HepG2 (cell line): Measurements from ENCODE around the gene WDR82. TPM values are rescaled to one million over a fixed set of nuclear protein-coding genes. Genes with fewer than 3 reads are reported as not detected.

Experiments used
- ELF3 ChIP-seq: IDR thresholded peaks from 2 replicates; pipeline ENCODE4 v1.6.1; 2016; ENCODE audit warnings: missing genetic modification reagents, missing compliant biosample characterization
- HMGA1 ChIP-seq: sonication (generic); formaldehyde crosslinking; conservative IDR thresholded peaks from 2 replicates; pipeline ENCODE4 v1.4.0; 2020; ENCODE audit warnings: missing genetic modification reagents
- IRX3 ChIP-seq: sonication (generic); formaldehyde crosslinking; IDR thresholded peaks from 2 replicates; pipeline ENCODE4 v1.8.1; 2023; ENCODE audit warnings: mild to moderate bottlenecking, low read depth, missing genetic modification reagents, borderline replicate concordance
- JARID2 ChIP-seq: sonication (generic); formaldehyde crosslinking; IDR thresholded peaks from 2 replicates; pipeline ENCODE4 v1.8.1; 2023; ENCODE audit warnings: missing genetic modification reagents, inconsistent platforms; ENCODE audit not compliant: insufficient replicate concordance
- KDM6A ChIP-seq: IDR thresholded peaks from 2 replicates; pipeline ENCODE4 v1.6.1; 2016; ENCODE audit warnings: low read depth
- MED8 ChIP-seq: sonication (generic); formaldehyde crosslinking; IDR thresholded peaks from 2 replicates; pipeline ENCODE4 v1.8.1; 2023; ENCODE audit warnings: mild to moderate bottlenecking, missing genetic modification reagents; ENCODE audit not compliant: insufficient replicate concordance
- NFIC ChIP-seq: IDR thresholded peaks from 2 replicates; pipeline ENCODE4 v1.6.1; 2012; ENCODE audit warnings: mild to moderate bottlenecking, low read length, inconsistent platforms
- NFYC ChIP-seq: IDR thresholded peaks from 2 replicates; pipeline ENCODE4 v1.6.1; 2016; ENCODE audit warnings: missing genetic modification reagents, missing compliant biosample characterization
- NR2F2 ChIP-seq: IDR thresholded peaks from 2 replicates; pipeline ENCODE4 v1.6.1; 2012; ENCODE audit warnings: low read depth, inconsistent platforms, borderline replicate concordance
- PHF21A ChIP-seq: sonication (generic); formaldehyde crosslinking; IDR thresholded peaks from 2 replicates; pipeline ENCODE4 v1.5.0; 2020; ENCODE audit warnings: mild to moderate bottlenecking, missing genetic modification reagents
- STAG1 ChIP-seq: sonication (generic); formaldehyde crosslinking; IDR thresholded peaks from 2 replicates; pipeline ENCODE4 v1.4.0; 2020; ENCODE audit warnings: missing genetic modification reagents
- TCF7 ChIP-seq: sonication (generic); IDR thresholded peaks from 2 replicates; pipeline ENCODE4 v1.6.1; 2016; ENCODE audit warnings: antibody characterized with exemption, low read depth
- TOPORS ChIP-seq: sonication (generic); formaldehyde crosslinking; IDR thresholded peaks from 2 replicates; pipeline ENCODE4 v1.8.0; 2023; ENCODE audit warnings: mild to moderate bottlenecking, missing genetic modification reagents
- ZMYM4 ChIP-seq: sonication (generic); formaldehyde crosslinking; IDR thresholded peaks from 2 replicates; pipeline ENCODE4 v1.8.1; 2023; ENCODE audit warnings: mild to moderate bottlenecking, missing genetic modification reagents
- ZNF234 ChIP-seq: sonication (generic); formaldehyde crosslinking; conservative IDR thresholded peaks from 2 replicates; pipeline ENCODE4 v1.5.1; 2020; ENCODE audit warnings: mild to moderate bottlenecking, missing genetic modification reagents
- ZNF510 ChIP-seq: sonication (generic); formaldehyde crosslinking; IDR thresholded peaks from 2 replicates; pipeline ENCODE4 v1.4.0; 2020; ENCODE audit warnings: low read depth, mild to moderate bottlenecking, missing genetic modification reagents
- ZNF614 ChIP-seq: IDR thresholded peaks from 2 replicates; pipeline ENCODE4 v1.6.1; 2018; ENCODE audit warnings: missing biosample characterization, missing genetic modification reagents, inconsistent platforms, borderline replicate concordance
- ZSCAN22 ChIP-seq: sonication (generic); formaldehyde crosslinking; IDR thresholded peaks from 2 replicates; pipeline ENCODE4 v1.4.0; 2020; ENCODE audit warnings: mild to moderate bottlenecking, missing genetic modification reagents
- ZSCAN9 ChIP-seq: IDR thresholded peaks from 2 replicates; pipeline ENCODE4 v1.6.1; 2016; ENCODE audit warnings: borderline replicate concordance
- polyA plus RNA-seq, 8 experiments: library from polyadenylated mRNA; depleted of rRNA in 3 of 8; stranded (reverse) in 7 of 8; unstranded in 1 of 8; fragments of >200 nt; fragmentation: Illumina TruSeq in 4 of 8; extraction: Trizol in 4 of 8; gene quantifications; 2 replicates each; pipeline versions ENCODE4 v1.2.1 to v1.2.3, GENCODE V29; 2011 to 2016; ENCODE audit warnings: low read depth in 4 of 8, missing spikeins in 1 of 8, mixed read lengths in 1 of 8; ENCODE audit not compliant: insufficient read depth in 1 of 8
- total RNA-seq, 5 experiments: library from RNA; depleted of rRNA; stranded (reverse); fragments of >200 nt; fragmentation: Illumina TruSeq; extraction: Trizol; gene quantifications; 2 replicates each; pipeline ENCODE4 v1.2.3, GENCODE V29; 2016; ENCODE audit warnings: low read depth in 1 of 5
- TF ChIP-seq, protein P1 (sequence below): sonication (generic); formaldehyde crosslinking; IDR thresholded peaks from 2 replicates; pipeline ENCODE4 v1.4.0; 2020; ENCODE audit warnings: mild to moderate bottlenecking, low read depth, missing genetic modification reagents
- TF ChIP-seq, protein P2 (sequence below): sonication (generic); formaldehyde crosslinking; IDR thresholded peaks from 2 replicates; pipeline ENCODE4 v1.5.1; 2020; ENCODE audit warnings: mild to moderate bottlenecking, missing genetic modification reagents, moderate library complexity
- TF ChIP-seq, protein P3 (sequence below): IDR thresholded peaks from 2 replicates; pipeline ENCODE4 v1.4.0; 2020; ENCODE audit warnings: mild to moderate bottlenecking, missing genetic modification reagents
- TF ChIP-seq, protein P4 (sequence below): fragments of 450-650 bp; IDR thresholded peaks from 2 replicates; pipeline ENCODE4 v1.6.1; 2017

The WDR82 gene
- total and polyA plus RNA-seq, 2 of the 13 experiments (the other 11 are each of a cell fraction or from before 2014, with no cell fraction given): 39.1 to 59.5 TPM

DNA sequence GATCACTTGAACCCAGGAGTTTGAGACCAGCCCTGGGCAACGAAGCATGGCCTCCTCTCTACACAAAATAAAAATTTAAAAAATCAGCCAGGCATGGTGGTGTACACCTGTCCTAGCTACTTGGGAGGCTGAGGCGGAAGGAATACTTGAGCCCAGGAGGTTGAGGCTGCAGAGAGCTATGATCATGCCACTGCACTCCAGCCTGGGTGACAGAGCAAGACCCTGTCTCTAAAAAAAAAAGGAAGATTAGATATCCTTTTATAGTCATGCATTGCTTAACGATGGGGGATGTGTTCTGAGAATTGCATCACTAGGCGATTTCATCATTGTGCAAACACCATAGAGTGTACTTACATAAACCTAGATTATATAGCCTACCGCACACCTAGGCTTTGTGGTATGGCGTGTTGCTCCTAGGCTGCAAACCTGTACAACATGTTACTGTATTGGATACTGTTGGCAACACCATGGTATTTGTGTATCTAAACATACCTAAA lies 67.9 kb downstream of the WDR82 start (continued):
- TF ChIP-seq NR2F2 (peak; percentile 67; the same call in 1 of the 2 replicates), TCF7 (peak; percentile 54), ZSCAN22 (no peak), IRX3 (CRISPR knock-in tag) (peak; percentile 45; the same call in 1 of the 2 replicates), ELF3 (peak; percentile 91), KDM6A (CRISPR knock-in tag) (peak; percentile 68; the same call in 1 of the 2 replicates), MED8 (peak; percentile 32), NFYC (CRISPR knock-in tag) (peak; percentile 28; the same call in 1 of the 2 replicates), ZSCAN9 (peak; percentile 84; the same call in 1 of the 2 replicates), ZMYM4 (CRISPR knock-in tag) (peak; percentile 54; the same call in 1 of the 2 replicates), TOPORS (CRISPR knock-in tag) (no peak), STAG1 (CRISPR knock-in tag) (no peak), HMGA1 (CRISPR knock-in tag) (no peak), ZNF510 (CRISPR knock-in tag) (no peak), ZNF614 (CRISPR knock-in tag) (peak; percentile 89), NFIC (peak; percentile 79), JARID2 (CRISPR knock-in tag) (no peak), ZNF234 (CRISPR knock-in tag) (no peak), PHF21A (CRISPR knock-in tag) (peak; percentile 43; the same call in 1 of the 2 replicates)
- TF ChIP-seq, protein P1, sequence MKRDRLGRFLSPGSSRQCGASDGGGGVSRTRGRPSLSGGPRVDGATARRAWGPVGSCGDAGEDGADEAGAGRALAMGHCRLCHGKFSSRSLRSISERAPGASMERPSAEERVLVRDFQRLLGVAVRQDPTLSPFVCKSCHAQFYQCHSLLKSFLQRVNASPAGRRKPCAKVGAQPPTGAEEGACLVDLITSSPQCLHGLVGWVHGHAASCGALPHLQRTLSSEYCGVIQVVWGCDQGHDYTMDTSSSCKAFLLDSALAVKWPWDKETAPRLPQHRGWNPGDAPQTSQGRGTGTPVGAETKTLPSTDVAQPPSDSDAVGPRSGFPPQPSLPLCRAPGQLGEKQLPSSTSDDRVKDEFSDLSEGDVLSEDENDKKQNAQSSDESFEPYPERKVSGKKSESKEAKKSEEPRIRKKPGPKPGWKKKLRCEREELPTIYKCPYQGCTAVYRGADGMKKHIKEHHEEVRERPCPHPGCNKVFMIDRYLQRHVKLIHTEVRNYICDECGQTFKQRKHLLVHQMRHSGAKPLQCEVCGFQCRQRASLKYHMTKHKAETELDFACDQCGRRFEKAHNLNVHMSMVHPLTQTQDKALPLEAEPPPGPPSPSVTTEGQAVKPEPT (CRISPR knock-in tag): no peak
- TF ChIP-seq, protein P2, sequence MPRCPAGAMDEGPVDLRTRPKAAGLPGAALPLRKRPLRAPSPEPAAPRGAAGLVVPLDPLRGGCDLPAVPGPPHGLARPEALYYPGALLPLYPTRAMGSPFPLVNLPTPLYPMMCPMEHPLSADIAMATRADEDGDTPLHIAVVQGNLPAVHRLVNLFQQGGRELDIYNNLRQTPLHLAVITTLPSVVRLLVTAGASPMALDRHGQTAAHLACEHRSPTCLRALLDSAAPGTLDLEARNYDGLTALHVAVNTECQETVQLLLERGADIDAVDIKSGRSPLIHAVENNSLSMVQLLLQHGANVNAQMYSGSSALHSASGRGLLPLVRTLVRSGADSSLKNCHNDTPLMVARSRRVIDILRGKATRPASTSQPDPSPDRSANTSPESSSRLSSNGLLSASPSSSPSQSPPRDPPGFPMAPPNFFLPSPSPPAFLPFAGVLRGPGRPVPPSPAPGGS (CRISPR knock-in tag): no peak
- TF ChIP-seq, protein P3, sequence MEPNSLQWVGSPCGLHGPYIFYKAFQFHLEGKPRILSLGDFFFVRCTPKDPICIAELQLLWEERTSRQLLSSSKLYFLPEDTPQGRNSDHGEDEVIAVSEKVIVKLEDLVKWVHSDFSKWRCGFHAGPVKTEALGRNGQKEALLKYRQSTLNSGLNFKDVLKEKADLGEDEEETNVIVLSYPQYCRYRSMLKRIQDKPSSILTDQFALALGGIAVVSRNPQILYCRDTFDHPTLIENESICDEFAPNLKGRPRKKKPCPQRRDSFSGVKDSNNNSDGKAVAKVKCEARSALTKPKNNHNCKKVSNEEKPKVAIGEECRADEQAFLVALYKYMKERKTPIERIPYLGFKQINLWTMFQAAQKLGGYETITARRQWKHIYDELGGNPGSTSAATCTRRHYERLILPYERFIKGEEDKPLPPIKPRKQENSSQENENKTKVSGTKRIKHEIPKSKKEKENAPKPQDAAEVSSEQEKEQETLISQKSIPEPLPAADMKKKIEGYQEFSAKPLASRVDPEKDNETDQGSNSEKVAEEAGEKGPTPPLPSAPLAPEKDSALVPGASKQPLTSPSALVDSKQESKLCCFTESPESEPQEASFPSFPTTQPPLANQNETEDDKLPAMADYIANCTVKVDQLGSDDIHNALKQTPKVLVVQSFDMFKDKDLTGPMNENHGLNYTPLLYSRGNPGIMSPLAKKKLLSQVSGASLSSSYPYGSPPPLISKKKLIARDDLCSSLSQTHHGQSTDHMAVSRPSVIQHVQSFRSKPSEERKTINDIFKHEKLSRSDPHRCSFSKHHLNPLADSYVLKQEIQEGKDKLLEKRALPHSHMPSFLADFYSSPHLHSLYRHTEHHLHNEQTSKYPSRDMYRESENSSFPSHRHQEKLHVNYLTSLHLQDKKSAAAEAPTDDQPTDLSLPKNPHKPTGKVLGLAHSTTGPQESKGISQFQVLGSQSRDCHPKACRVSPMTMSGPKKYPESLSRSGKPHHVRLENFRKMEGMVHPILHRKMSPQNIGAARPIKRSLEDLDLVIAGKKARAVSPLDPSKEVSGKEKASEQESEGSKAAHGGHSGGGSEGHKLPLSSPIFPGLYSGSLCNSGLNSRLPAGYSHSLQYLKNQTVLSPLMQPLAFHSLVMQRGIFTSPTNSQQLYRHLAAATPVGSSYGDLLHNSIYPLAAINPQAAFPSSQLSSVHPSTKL: peak; percentile 96
- TF ChIP-seq, protein P4, sequence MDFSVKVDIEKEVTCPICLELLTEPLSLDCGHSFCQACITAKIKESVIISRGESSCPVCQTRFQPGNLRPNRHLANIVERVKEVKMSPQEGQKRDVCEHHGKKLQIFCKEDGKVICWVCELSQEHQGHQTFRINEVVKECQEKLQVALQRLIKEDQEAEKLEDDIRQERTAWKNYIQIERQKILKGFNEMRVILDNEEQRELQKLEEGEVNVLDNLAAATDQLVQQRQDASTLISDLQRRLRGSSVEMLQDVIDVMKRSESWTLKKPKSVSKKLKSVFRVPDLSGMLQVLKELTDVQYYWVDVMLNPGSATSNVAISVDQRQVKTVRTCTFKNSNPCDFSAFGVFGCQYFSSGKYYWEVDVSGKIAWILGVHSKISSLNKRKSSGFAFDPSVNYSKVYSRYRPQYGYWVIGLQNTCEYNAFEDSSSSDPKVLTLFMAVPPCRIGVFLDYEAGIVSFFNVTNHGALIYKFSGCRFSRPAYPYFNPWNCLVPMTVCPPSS: no peak
